Ovary (tissue), 9 donors: ENCODE results near the gene GAS6. TPM values are rescaled to one million over a fixed set of nuclear protein-coding genes. Genes with fewer than 3 reads are reported as not detected.

ENCODE experiments used
- DNase-seq, 5 donors: peaks; one replicate each; pipeline ENCODE4 v3.0.0-alpha.2; 2019 to 2020
- H3K27ac ChIP-seq, 2 donors: fragments of 200-600 bp; one replicate each; pipeline versions ENCODE4 v1.5.1 to v1.8.0; 2019 to 2022
- H3K27me3 ChIP-seq: fragments of 200-600 bp; one replicate; pipeline ENCODE4 v1.8.0; 2022
- H3K36me3 ChIP-seq: fragments of 200-600 bp; sonication (generic); one replicate; pipeline ENCODE4 v1.5.1; 2019
- H3K4me1 ChIP-seq: one replicate; pipeline ENCODE4 v1.8.1; 2013; ENCODE audit warnings: mild to moderate bottlenecking, moderate library complexity; ENCODE audit not compliant: insufficient read depth
- H3K4me3 ChIP-seq: fragments of 200-600 bp; sonication (generic); one replicate; pipeline ENCODE4 v1.5.1; 2017
- H3K9me3 ChIP-seq, 2 donors: fragments of 200-600 bp in 1 of 2; sonication (generic) in 1 of 2; one replicate each; pipeline versions ENCODE4 v1.5.1 to v1.8.1; 2013 to 2019; ENCODE audit warnings: mild to moderate bottlenecking in 1 of 2, moderate library complexity in 1 of 2
- CTCF ChIP-seq, 3 donors: fragments of 450-650 bp in 2 of 3; fragments of 200-600 bp in 1 of 3; IDR thresholded peaks; one replicate each; pipeline versions ENCODE4 v1.5.1 to v1.8.0; 2016 to 2022; ENCODE audit warnings: antibody characterized with exemption in 3 of 3, mild to moderate bottlenecking in 1 of 3
- EP300 ChIP-seq: sonication (generic); formaldehyde crosslinking; IDR thresholded peaks from one replicate; pipeline ENCODE4 v1.6.1; 2017; ENCODE audit warnings: antibody characterized with exemption
- POLR2A ChIP-seq: fragments of 450-650 bp; IDR thresholded peaks from one replicate; pipeline ENCODE4 v1.6.1; 2017; ENCODE audit warnings: antibody characterized with exemption, mild to moderate bottlenecking, moderate library complexity
- WGBS, 3 donors: extraction: QIAGEN DNeasy Blood & Tissue Kit in 1 of 3; methylation state at CpG; one replicate each; pipeline versions ENCODE4 v1.1.5 to v1.1.7; 2013 to 2017; 5-methylcytosine and 5-hydroxymethylcytosine counted together
- intact Hi-C, 4 donors: fragments of 100-400 bp; cut with DNase I; formaldehyde crosslinking; loops; one replicate each; pipeline versions ENCODE4 v1.11.0 to v1.15.1; 2022 to 2023
- polyA plus RNA-seq, 2 donors: library from polyadenylated mRNA; stranded (reverse); fragments of 200-250 nt in 1 of 2; fragments of 350-450 nt in 1 of 2; fragmentation: Illumina TruSeq in 1 of 2; extraction: RNeasy Lipid Tissue Mini Kit (QIAGEN cat#74804) in 1 of 2; gene quantifications; one replicate each; pipeline ENCODE4 v1.2.3, GENCODE V29; 2013 to 2014
- total RNA-seq, 7 donors: library from RNA; depleted of rRNA in 2 of 7; stranded (reverse); fragments of >200 nt in 2 of 7; fragmentation: NEBNext Ultra II Directional in 3 of 7; extraction: Animal tissue kit (Norgen Biotek cat#: 25700) in 3 of 7; gene quantifications; one replicate each; pipeline versions ENCODE4 v1.1.0 to v1.2.4, GENCODE V29; 2016 to 2023
- donor health status: DM: no; HTN: no; CAD: no; lungs with moderate emphysema.
- donor health status: DM: no; HTN: no; CAD: no.
- donor health status: Bipolar disorder and iron deficiency.
- donor health status: DM: yes; HTN: yes; CAD: no.
- donor health status: DM: no; HTN: no; CAD: no.
- donor health status: DM: yes; HTN: yes; CAD: no.

Gene GAS6
- total and polyA plus RNA-seq, 9 donors, result 44.9 to 336 (median 143) TPM

GRCh38 chr13:113851826-113852535, 11.9 kb downstream of the GAS6 start:
- TF ChIP-seq POLR2A (no peak), CTCF (IDR thresholded peaks at IDR 0.05) (no peak), EP300 (no peak)
- H3K27me3 ChIP-seq, result no peaks in the 10 kb centered on the region
- intact Hi-C loops, result no loop called here
- WGBS, 3 donors, result 83 to 89% (median 84%) methylated on average over 23 of the region's 23 CpGs
- H3K36me3 ChIP-seq, result no peaks in the 10 kb centered on the region
- no peak overlapping the region for H3K4me3 ChIP-seq
- peaks cover 33% of the 10 kb centered on the region for H3K4me1 ChIP-seq
- H3K27ac ChIP-seq, result no peak overlapping the region
- peak in 3 of 5 donors; percentile 6 to 11 (median 11) for DNase-seq
- H3K9me3 ChIP-seq, result no peaks in the 10 kb centered on the region

- DNase-seq, result no peak
- Histone ChIP-seq H3K4me1 (peaks cover 29% of the 10 kb centered on the region), H3K27ac (no peak overlapping the region), H3K27me3 (no peaks in the 10 kb centered on the region), H3K4me3 (no peak overlapping the region), H3K9me3 (no peaks in the 10 kb centered on the region), H3K36me3 (no peaks in the 10 kb centered on the region)
- intact Hi-C loops, result no loop called here
- no peak for TF ChIP-seq CTCF (IDR thresholded peaks at IDR 0.05)
- TF ChIP-seq POLR2A, result no peak
- WGBS, 3 donors, result 94 to 98% (median 96%) methylated on average over 1 of the region's 1 CpG
These were observed 12.4 kb downstream of the GAS6 start for GRCh38 chr13:113851480-113851803.

GRCh38 chr13:113850722-113851479, 13.0 kb downstream of the GAS6 start:
- Histone ChIP-seq H3K36me3 (no peaks in the 10 kb centered on the region), H3K4me3 (no peak overlapping the region), H3K27me3 (no peaks in the 10 kb centered on the region), H3K9me3 (no peaks in the 10 kb centered on the region), H3K4me1 (peaks cover 26% of the 10 kb centered on the region), H3K27ac (no peak overlapping the region)
- intact Hi-C loops, result no loop called here
- no peak for TF ChIP-seq CTCF (IDR thresholded peaks at IDR 0.05)
- no peak for TF ChIP-seq POLR2A
- no peak for TF ChIP-seq EP300
- WGBS, 3 donors, result 95 to 99% (median 98%) methylated on average over 3 of the region's 3 CpGs
- no peak for DNase-seq

GRCh38 chr13:113849981-113850721, 13.7 kb downstream of the GAS6 start:
- Histone ChIP-seq H3K27ac (no peak overlapping the region), H3K4me1 (peaks cover 20% of the 10 kb centered on the region), H3K9me3 (no peaks in the 10 kb centered on the region), H3K4me3 (no peak overlapping the region), H3K27me3 (no peaks in the 10 kb centered on the region), H3K36me3 (no peaks in the 10 kb centered on the region)
- peak in 2 of 5 donors; percentile 4 to 8 for DNase-seq
- 84 to 91% (median 89%) methylated on average over 8 of the region's 8 CpGs for WGBS, 3 donors
- intact Hi-C loops, result no loop called here
- TF ChIP-seq CTCF (IDR thresholded peaks at IDR 0.05), result no peak
- no peak for TF ChIP-seq EP300
